ENCODE data around the gene ETF1. TPM values are rescaled to one million over a fixed set of nuclear protein-coding genes. Genes with fewer than 3 reads are reported as not detected.

Gene ETF1
- total and polyA plus RNA-seq, 4 experiments from 2014 or later, result 31.1 to 46.5 (median 43.9) TPM

DNA sequence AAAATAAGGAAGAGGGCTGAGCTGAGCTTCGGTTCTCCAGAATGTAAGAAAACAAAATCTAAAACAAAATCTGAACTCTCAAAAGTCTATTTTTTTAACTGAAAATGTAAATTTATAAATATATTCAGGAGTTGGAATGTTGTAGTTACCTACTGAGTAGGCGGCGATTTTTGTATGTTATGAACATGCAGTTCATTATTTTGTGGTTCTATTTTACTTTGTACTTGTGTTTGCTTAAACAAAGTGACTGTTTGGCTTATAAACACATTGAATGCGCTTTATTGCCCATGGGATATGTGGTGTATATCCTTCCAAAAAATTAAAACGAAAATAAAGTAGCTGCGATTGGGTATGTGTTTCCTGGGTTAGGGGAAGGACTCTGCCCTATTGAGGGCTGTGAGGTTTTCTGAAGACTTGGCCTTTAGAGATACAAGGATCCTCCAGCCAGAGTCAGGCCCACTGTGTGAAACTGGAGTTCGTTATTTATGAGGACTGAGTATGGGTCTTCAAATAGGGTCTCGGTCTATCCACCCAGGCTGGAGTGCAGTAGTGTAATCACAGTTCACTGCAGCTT, 74.0 kb downstream of the ETF1 start:
- no peaks in the 10 kb centered on the region for H3K9me3 ChIP-seq (ENCODE audit: control insufficient read depth in 1 of 2, low read length in 2 of 2)
- intact Hi-C loops (cut with micrococcal nuclease), result no loop called here
- no peak for DNase-seq
- CTCF ChIA-PET (ENCODE audit: partially characterized antibody), result interaction anchor here (0.8 to 0.9 kb wide), 2 partner anchors 19 to 31 kb away, joined by 4 to 5 read pairs; no protein-coding TSS in a partner anchor
- H3K4me1 ChIP-seq (ENCODE audit: insufficient read depth, low read length), result peaks cover 22% of the 10 kb centered on the region
- Mint-ChIP-seq H3K36me3 (peaks cover 3 to 10% of the 10 kb centered on the region in 2 donors), H3K27me3 (no peaks in the 10 kb centered on the region), H3K4me1 (peaks cover 13 to 29% (median 21%) of the 10 kb centered on the region in 4 donors), H3K27ac (peak overlapping the region in 2 of 7 donors; percentile 75 to 89), H3K9me3 (peaks cover 0 to 4% (median 0%) of the 10 kb centered on the region in 8 donors), H3K4me3 (peak overlapping the region in 2 of 8 donors; percentile 12 to 62)
- H3K36me3 ChIP-seq (ENCODE audit: insufficient read depth, low read length), result no peaks in the 10 kb centered on the region
- H3K27ac ChIP-seq (ENCODE audit: low read depth, low read length), result no peak overlapping the region
- no peak overlapping the region for H3K4me3 ChIP-seq (ENCODE audit: low read length in 2 of 2)
- POLR2A ChIA-PET (ENCODE audit: partially characterized antibody), result interaction anchor here (1.0 kb wide), 1 partner anchor 24 kb away, joined by 3 read pairs; no protein-coding TSS in a partner anchor
- no peaks in the 10 kb centered on the region for H3K27me3 ChIP-seq (ENCODE audit: insufficient read depth, low read length)

DNA sequence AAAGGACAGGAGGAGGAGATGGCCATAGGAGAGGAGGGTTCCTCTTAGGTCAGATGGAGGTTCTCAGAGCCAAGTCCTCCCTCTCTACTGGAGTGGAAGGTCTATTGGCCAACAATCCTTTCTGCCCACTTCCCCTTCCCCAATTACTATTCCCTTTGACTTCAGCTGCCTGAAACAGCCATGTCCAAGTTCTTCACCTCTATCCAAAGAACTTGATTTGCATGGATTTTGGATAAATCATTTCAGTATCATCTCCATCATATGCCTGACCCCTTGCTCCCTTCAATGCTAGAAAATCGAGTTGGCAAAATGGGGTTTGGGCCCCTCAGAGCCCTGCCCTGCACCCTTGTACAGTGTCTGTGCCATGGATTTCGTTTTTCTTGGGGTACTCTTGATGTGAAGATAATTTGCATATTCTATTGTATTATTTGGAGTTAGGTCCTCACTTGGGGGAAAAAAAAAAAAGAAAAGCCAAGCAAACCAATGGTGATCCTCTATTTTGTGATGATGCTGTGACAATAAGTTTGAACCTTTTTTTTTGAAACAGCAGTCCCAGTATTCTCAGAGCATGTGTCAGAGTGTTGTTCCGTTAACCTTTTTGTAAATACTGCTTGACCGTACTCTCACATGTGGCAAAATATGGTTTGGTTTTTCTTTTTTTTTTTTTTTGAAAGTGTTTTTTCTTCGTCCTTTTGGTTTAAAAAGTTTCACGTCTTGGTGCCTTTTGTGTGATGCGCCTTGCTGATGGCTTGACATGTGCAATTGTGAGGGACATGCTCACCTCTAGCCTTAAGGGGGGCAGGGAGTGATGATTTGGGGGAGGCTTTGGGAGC, 74.7 kb downstream of the ETF1 start:
- H3K4me1 Mint-ChIP-seq, result peaks cover 13 to 34% (median 23%) of the 10 kb centered on the region in 4 donors
- Histone ChIP-seq H3K4me1 (ENCODE audit: insufficient read depth, low read length) (peaks cover 27% of the 10 kb centered on the region), H3K36me3 (ENCODE audit: insufficient read depth, low read length) (no peaks in the 10 kb centered on the region), H3K27ac (ENCODE audit: low read depth, low read length) (no peak overlapping the region), H3K27me3 (ENCODE audit: insufficient read depth, low read length) (no peaks in the 10 kb centered on the region), H3K9me3 (ENCODE audit: control insufficient read depth in 1 of 2, low read length in 2 of 2) (no peaks in the 10 kb centered on the region), H3K4me3 (ENCODE audit: low read length in 2 of 2) (no peak overlapping the region)
- intact Hi-C loops (cut with micrococcal nuclease), result no loop called here
- H3K4me3 Mint-ChIP-seq, result peak overlapping the region; percentile 4 to 92 (median 42)
- ChIA-PET POLR2A (ENCODE audit: partially characterized antibody) (interaction anchor here (1.0 kb wide), 1 partner anchor 25 kb away, joined by 3 read pairs; no protein-coding TSS in a partner anchor), CTCF (ENCODE audit: partially characterized antibody) (interaction anchor here (0.8 to 0.9 kb wide), 2 partner anchors 18 to 32 kb away, joined by 4 to 5 read pairs; no protein-coding TSS in a partner anchor)
- peak overlapping the region in 3 of 7 donors; percentile 27 to 89 (median 75) for H3K27ac Mint-ChIP-seq
- DNase-seq, result no peak
- no peaks in the 10 kb centered on the region for H3K27me3 Mint-ChIP-seq
- H3K9me3 Mint-ChIP-seq, result peaks cover 0 to 4% (median 0%) of the 10 kb centered on the region in 8 donors
- H3K36me3 Mint-ChIP-seq, result peaks cover 3 to 10% of the 10 kb centered on the region in 2 donors

DNA sequence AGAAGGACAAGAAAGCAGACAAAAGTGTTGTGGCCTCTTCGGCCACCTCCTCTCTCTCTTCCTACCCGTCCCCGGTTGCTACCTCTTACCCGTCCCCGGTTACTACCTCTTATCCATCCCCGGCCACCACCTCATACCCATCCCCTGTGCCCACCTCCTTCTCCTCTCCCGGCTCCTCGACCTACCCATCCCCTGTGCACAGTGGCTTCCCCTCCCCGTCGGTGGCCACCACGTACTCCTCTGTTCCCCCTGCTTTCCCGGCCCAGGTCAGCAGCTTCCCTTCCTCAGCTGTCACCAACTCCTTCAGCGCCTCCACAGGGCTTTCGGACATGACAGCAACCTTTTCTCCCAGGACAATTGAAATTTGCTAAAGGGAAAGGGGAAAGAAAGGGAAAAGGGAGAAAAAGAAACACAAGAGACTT, 75.3 kb downstream of the ETF1 start:
- H3K27ac ChIP-seq (ENCODE audit: low read depth, low read length), result no peak overlapping the region
- no peaks in the 10 kb centered on the region for H3K9me3 ChIP-seq (ENCODE audit: control insufficient read depth in 1 of 2, low read length in 2 of 2)
- H3K4me3 ChIP-seq (ENCODE audit: low read length in 2 of 2), result no peak overlapping the region
- Mint-ChIP-seq H3K27ac (peak overlapping the region in 5 of 7 donors; percentile 48 to 90 (median 84)), H3K4me1 (peaks cover 13 to 35% (median 24%) of the 10 kb centered on the region in 4 donors), H3K36me3 (peaks cover 3 to 10% of the 10 kb centered on the region in 2 donors), H3K9me3 (peaks cover 0 to 4% (median 0%) of the 10 kb centered on the region in 8 donors), H3K4me3 (peak overlapping the region; percentile 37 to 92 (median 86)), H3K27me3 (no peaks in the 10 kb centered on the region)
- CTCF ChIA-PET (ENCODE audit: partially characterized antibody), result interaction anchor here (21.4 kb wide), 1 partner anchor 31 kb away, joined by 507 read pairs; no protein-coding TSS in a partner anchor
- POLR2A ChIA-PET (ENCODE audit: partially characterized antibody), result no interaction called here
- intact Hi-C loops (cut with micrococcal nuclease), result no loop called here
- no peaks in the 10 kb centered on the region for H3K36me3 ChIP-seq (ENCODE audit: insufficient read depth, low read length)
- H3K27me3 ChIP-seq (ENCODE audit: insufficient read depth, low read length), result no peaks in the 10 kb centered on the region
- no peak for DNase-seq
- H3K4me1 ChIP-seq (ENCODE audit: insufficient read depth, low read length), result peaks cover 31% of the 10 kb centered on the region

DNA sequence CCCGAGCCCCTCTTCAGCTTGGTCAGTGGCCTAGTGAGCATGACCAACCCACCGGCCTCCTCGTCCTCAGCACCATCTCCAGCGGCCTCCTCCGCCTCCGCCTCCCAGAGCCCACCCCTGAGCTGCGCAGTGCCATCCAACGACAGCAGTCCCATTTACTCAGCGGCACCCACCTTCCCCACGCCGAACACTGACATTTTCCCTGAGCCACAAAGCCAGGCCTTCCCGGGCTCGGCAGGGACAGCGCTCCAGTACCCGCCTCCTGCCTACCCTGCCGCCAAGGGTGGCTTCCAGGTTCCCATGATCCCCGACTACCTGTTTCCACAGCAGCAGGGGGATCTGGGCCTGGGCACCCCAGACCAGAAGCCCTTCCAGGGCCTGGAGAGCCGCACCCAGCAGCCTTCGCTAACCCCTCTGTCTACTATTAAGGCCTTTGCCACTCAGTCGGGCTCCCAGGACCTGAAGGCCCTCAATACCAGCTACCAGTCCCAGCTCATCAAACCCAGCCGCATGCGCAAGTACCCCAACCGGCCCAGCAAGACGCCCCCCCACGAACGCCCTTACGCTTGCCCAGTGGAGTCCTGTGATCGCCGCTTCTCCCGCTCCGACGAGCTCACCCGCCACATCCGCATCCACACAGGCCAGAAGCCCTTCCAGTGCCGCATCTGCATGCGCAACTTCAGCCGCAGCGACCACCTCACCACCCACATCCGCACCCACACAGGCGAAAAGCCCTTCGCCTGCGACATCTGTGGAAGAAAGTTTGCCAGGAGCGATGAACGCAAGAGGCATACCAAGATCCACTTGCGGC, 75.9 kb downstream of the ETF1 start:
- ChIA-PET CTCF (ENCODE audit: partially characterized antibody) (interaction anchor here (1.2 to 21.4 kb wide), 3 partner anchors 17 to 123 kb away, joined by 3 to 507 read pairs (median 46); no protein-coding TSS in a partner anchor), POLR2A (ENCODE audit: partially characterized antibody) (interaction anchor here (2.2 to 4.7 kb wide), 2 partner anchors 23 to 76 kb away, joined by 11 to 55 read pairs; partner anchors contain the start of gene ETF1)
- no peaks in the 10 kb centered on the region for H3K27me3 Mint-ChIP-seq
- intact Hi-C loops (cut with micrococcal nuclease), result no loop called here
- no peak for DNase-seq
- peak overlapping the region; percentile 79 to 92 (median 87) for H3K4me3 Mint-ChIP-seq
- Histone ChIP-seq H3K27ac (ENCODE audit: low read depth, low read length) (no peak overlapping the region), H3K4me1 (ENCODE audit: insufficient read depth, low read length) (peaks cover 31% of the 10 kb centered on the region), H3K9me3 (ENCODE audit: control insufficient read depth in 1 of 2, low read length in 2 of 2) (no peaks in the 10 kb centered on the region), H3K27me3 (ENCODE audit: insufficient read depth, low read length) (no peaks in the 10 kb centered on the region), H3K4me3 (ENCODE audit: low read length in 2 of 2) (peak overlapping the region in 1 of 2 donors; percentile 85), H3K36me3 (ENCODE audit: insufficient read depth, low read length) (no peaks in the 10 kb centered on the region)
- peak overlapping the region; percentile 27 to 90 (median 68) for H3K27ac Mint-ChIP-seq
- peaks cover 13 to 35% (median 24%) of the 10 kb centered on the region in 4 donors for H3K4me1 Mint-ChIP-seq
- H3K9me3 Mint-ChIP-seq, result peaks cover 0 to 4% (median 0%) of the 10 kb centered on the region in 8 donors
- H3K36me3 Mint-ChIP-seq, result peaks cover 3 to 10% of the 10 kb centered on the region in 2 donors

DNA sequence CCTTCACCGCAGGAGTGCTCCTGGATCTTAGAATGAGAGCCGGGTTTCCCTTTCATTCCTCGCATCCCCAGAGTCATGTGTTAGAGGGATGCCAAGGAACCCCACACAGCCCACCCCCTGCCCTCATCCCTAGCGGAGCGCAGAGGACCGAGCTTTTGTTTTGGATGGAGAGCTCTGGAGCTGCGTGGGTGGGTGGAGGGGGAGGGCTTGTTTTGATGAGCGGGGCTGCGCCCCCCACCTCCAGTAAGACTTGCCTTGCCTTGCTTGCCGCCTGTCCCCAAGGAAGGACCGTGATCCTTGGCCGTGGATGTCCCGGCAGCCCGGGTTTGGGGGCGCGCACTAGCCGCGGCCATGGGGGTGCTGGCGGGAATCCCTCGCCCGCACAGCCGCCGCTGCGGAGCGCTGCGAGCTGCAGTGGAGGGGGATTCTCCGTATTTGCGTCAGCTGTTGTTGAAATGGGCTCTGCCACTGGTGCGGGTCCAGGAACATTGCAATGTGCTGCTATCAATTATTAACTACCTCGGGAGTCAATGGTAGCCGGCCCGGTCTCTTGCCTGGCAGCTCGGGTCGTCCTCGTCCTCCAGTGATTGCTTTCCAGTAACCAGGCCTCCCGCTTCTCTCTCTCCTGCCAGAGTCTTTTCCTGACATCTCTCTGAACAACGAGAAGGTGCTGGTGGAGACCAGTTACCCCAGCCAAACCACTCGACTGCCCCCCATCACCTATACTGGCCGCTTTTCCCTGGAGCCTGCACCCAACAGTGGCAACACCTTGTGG, 76.7 kb downstream of the ETF1 start:
- Mint-ChIP-seq H3K27me3 (no peaks in the 10 kb centered on the region), H3K4me1 (peaks cover 13 to 42% (median 24%) of the 10 kb centered on the region in 4 donors), H3K9me3 (peaks cover 0 to 4% (median 0%) of the 10 kb centered on the region in 8 donors), H3K27ac (peak overlapping the region in 4 of 7 donors; percentile 27 to 89 (median 74)), H3K36me3 (peaks cover 3 to 10% of the 10 kb centered on the region in 2 donors), H3K4me3 (peak overlapping the region; percentile 82 to 92 (median 87))
- H3K9me3 ChIP-seq (ENCODE audit: control insufficient read depth in 1 of 2, low read length in 2 of 2), result no peaks in the 10 kb centered on the region
- H3K4me3 ChIP-seq (ENCODE audit: low read length in 2 of 2), result peak overlapping the region; percentile 17 to 85
- H3K27me3 ChIP-seq (ENCODE audit: insufficient read depth, low read length), result no peaks in the 10 kb centered on the region
- intact Hi-C loops (cut with micrococcal nuclease), result no loop called here
- peaks cover 31% of the 10 kb centered on the region for H3K4me1 ChIP-seq (ENCODE audit: insufficient read depth, low read length)
- peak in 1 of 5 donors; percentile 9 for DNase-seq
- no peaks in the 10 kb centered on the region for H3K36me3 ChIP-seq (ENCODE audit: insufficient read depth, low read length)
- CTCF ChIA-PET (ENCODE audit: partially characterized antibody), result interaction anchor here (1.2 to 21.4 kb wide), 8 partner anchors 16 to 122 kb away, joined by 3 to 507 read pairs (median 8); partner anchors contain the start of genes ETF1 and KDM3B
- H3K27ac ChIP-seq (ENCODE audit: low read depth, low read length), result peak overlapping the region; percentile 90
- POLR2A ChIA-PET (ENCODE audit: partially characterized antibody), result interaction anchor here (0.6 to 4.7 kb wide), 8 partner anchors 12 to 128 kb away, joined by 3 to 55 read pairs (median 14); partner anchors contain the start of genes ETF1, FAM53C and HSPA9
